ENCODE measurements around the gene DCLK1. TPM values are rescaled to one million over a fixed set of nuclear protein-coding genes. Genes with fewer than 3 reads are reported as not detected.

Gene DCLK1
- total and polyA plus RNA-seq, 10 donors: 2.0 to 22.1 (median 11.7) TPM

DNA sequence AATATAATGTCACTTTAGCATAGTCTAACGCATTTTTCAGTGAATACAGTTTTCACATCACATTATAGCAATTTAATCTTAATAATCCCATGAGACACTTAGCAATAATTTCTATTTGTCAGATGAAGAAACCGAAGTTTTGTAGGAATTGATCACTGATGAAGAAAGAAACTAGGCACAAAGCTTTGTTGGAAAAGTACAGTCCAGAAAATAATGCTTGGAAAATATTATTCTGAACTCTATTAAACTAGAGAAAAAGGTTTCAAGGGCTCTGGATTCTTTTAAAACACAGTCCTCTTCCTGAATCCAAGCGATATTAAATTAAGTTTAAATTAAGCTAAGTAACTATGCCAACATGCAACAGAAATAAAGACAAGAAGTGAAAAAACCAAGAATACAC, 62.2 kb downstream of the DCLK1 start:
- H3K36me3 ChIP-seq: no peaks in the 10 kb centered on the region
- no peak for DNase-seq
- TF ChIP-seq POLR2AphosphoS5 (IDR thresholded peaks at IDR 0.05) (no peak), POLR2A (IDR thresholded peaks at IDR 0.05) (no peak)
- TF ChIP-seq, protein P1, sequence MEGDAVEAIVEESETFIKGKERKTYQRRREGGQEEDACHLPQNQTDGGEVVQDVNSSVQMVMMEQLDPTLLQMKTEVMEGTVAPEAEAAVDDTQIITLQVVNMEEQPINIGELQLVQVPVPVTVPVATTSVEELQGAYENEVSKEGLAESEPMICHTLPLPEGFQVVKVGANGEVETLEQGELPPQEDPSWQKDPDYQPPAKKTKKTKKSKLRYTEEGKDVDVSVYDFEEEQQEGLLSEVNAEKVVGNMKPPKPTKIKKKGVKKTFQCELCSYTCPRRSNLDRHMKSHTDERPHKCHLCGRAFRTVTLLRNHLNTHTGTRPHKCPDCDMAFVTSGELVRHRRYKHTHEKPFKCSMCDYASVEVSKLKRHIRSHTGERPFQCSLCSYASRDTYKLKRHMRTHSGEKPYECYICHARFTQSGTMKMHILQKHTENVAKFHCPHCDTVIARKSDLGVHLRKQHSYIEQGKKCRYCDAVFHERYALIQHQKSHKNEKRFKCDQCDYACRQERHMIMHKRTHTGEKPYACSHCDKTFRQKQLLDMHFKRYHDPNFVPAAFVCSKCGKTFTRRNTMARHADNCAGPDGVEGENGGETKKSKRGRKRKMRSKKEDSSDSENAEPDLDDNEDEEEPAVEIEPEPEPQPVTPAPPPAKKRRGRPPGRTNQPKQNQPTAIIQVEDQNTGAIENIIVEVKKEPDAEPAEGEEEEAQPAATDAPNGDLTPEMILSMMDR (IDR thresholded peaks at IDR 0.05 in 8 of 11, conservative IDR thresholded peaks at IDR 0.05 in 3 of 11): no peak
- H3K27ac ChIP-seq: no peak overlapping the region
- H3K27me3 ChIP-seq (replicated peaks in 1 of 7): no peaks in the 10 kb centered on the region
- WGBS, 5 donors: 57 to 78% (median 66%) methylated on average over 3 of the region's 3 CpGs
- no peak overlapping the region for H3K4me3 ChIP-seq
- intact Hi-C loops (cut with DNase I; ENCODE audit: low total_unique reads): no loop called here
- H3K4me1 ChIP-seq: no peaks in the 10 kb centered on the region
- no peaks in the 10 kb centered on the region for H3K9me3 ChIP-seq

DNA sequence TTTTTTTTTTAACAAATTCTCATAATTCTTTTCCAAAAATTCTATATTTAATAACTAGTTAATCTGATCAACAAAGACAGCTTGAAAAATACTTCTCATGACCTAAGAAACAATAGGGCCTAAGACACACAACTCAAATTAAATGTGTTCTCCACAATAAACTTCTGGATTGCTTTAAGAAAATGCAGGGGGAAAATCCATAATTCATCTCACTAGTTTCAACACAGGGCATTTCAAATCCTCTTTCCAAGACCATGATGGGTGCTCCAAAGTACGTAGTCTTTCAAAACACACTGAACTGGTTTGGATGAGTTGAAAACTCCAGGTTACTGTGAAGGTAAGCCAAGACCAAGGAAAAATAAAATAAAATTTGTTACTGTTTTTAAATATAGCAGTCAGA, 62.6 kb downstream of the DCLK1 start:
- no peak for TF ChIP-seq POLR2A (IDR thresholded peaks at IDR 0.05)
- no peak for TF ChIP-seq POLR2AphosphoS5 (IDR thresholded peaks at IDR 0.05)
- TF ChIP-seq, protein P1 (IDR thresholded peaks at IDR 0.05 in 8 of 11, conservative IDR thresholded peaks at IDR 0.05 in 3 of 11): no peak
- 84 to 97% (median 90%) methylated on average over 1 of the region's 1 CpG for WGBS, 5 donors
- intact Hi-C loops (cut with DNase I; ENCODE audit: low total_unique reads): no loop called here
- H3K9me3 ChIP-seq: no peaks in the 10 kb centered on the region
- DNase-seq: no peak
- H3K27ac ChIP-seq: no peak overlapping the region
- H3K4me1 ChIP-seq: no peaks in the 10 kb centered on the region
- H3K27me3 ChIP-seq (replicated peaks in 1 of 7): no peaks in the 10 kb centered on the region
- H3K36me3 ChIP-seq: no peaks in the 10 kb centered on the region
- no peak overlapping the region for H3K4me3 ChIP-seq

DNA sequence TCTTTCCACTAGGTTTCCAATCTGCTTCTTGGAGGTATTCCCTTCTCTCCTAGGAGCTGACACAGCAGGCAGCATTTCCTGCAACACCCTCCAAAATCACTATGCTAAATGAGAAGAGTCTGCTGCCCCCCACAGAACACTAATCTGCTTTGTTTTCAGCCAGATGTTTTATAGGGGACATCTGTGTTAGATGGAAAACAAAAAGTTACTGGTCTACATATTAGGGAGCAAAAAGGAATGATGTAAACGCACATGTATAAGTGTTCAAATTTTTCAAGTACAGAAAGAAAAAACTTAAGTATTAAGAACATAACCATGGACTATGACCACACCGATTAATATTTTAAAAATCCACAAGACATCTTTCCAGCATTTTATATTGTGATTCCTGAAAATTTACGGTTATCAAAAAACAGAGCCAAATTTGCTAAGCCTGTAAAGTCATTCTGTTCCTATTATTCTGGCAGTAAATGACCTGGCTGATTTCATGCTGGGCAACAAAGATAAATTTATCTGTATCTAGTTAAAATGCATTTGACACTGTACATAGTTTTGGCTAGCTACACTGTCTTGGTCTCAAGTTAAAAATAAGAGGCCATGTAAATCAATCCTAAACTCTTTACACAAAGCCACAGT, 63.3 kb downstream of the DCLK1 start:
- Histone ChIP-seq H3K9me3 (no peaks in the 10 kb centered on the region), H3K27ac (no peak overlapping the region), H3K27me3 (replicated peaks in 1 of 7) (no peaks in the 10 kb centered on the region), H3K4me3 (no peak overlapping the region), H3K4me1 (no peaks in the 10 kb centered on the region), H3K36me3 (no peaks in the 10 kb centered on the region)
- no peak for TF ChIP-seq POLR2A (IDR thresholded peaks at IDR 0.05)
- TF ChIP-seq, protein P1 (IDR thresholded peaks at IDR 0.05 in 8 of 11, conservative IDR thresholded peaks at IDR 0.05 in 3 of 11): no peak
- TF ChIP-seq POLR2AphosphoS5 (IDR thresholded peaks at IDR 0.05): no peak
- no peak for DNase-seq
- intact Hi-C loops (cut with DNase I; ENCODE audit: low total_unique reads): no loop called here
- 50 to 72% (median 65%) methylated on average over 3 of the region's 3 CpGs for WGBS, 5 donors

DNA sequence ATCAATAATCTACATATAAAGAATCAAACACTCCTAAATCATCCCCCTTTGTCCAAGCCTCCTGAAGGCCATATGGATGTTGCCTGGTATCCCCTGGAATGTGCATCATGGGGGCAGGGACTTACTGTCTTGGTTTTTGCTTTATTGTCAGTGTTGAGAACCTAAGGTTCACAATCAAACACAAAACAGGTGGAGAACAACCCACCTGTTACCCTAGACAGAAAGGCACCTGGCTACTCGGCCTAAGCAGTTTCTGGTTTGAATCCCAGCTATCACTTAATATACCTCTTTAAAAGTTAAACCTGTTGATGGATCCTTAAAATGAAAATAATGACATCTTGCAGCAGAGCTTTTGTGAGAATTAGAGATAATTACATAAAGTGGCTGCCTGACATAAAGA, 68.9 kb downstream of the DCLK1 start:
- Histone ChIP-seq H3K9me3 (no peaks in the 10 kb centered on the region), H3K4me3 (no peak overlapping the region), H3K27ac (no peak overlapping the region), H3K36me3 (no peaks in the 10 kb centered on the region), H3K4me1 (no peaks in the 10 kb centered on the region), H3K27me3 (replicated peaks in 1 of 7) (no peaks in the 10 kb centered on the region)
- intact Hi-C loops (cut with DNase I; ENCODE audit: low total_unique reads): no loop called here
- DNase-seq: no peak
- 43 to 74% (median 52%) methylated on average over 1 of the region's 1 CpG for WGBS, 5 donors
- TF ChIP-seq POLR2AphosphoS5 (IDR thresholded peaks at IDR 0.05) (no peak), POLR2A (IDR thresholded peaks at IDR 0.05) (no peak)
- TF ChIP-seq, protein P1 (IDR thresholded peaks at IDR 0.05 in 8 of 11, conservative IDR thresholded peaks at IDR 0.05 in 3 of 11): no peak

Measured in spleen (tissue), 11 donors.